GM21825 (cell line): ENCODE results near the gene OSCP1.

Experiments used
- ATAC-seq: cut with Tn5 transposase; IDR thresholded peaks from one replicate; pipeline ENCODE4 v1.9.1; 2021; ENCODE audit warnings: mild to moderate bottlenecking, moderate library complexity; ENCODE audit not compliant: unreplicated experiment

Gene OSCP1

GRCh38 chr1:36408479-36408878, 41.8 kb downstream of the OSCP1 start:
- no peak for ATAC-seq

- no peak for ATAC-seq
These were observed 43.8 kb downstream of the OSCP1 start for GRCh38 chr1:36406440-36406839.

DNA sequence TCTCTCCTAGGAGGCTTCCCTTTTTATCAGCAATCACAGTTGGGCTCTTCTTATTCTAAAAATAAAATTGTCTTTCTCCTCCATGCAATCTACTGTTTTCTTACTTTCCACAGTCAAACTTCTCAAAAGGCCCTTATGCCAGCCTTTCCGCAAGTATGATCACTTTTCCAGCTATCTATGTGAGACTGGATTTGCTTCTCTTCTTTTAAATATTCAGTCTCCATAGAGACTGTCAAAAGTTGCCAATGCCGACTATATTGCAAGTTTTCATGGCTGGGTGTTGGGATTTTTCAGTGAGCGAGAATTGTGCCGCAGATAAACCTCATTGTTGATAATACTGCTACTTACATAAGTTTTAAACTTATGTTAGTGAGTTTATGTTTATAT, 47.8 kb downstream of the OSCP1 start:
- no peak for ATAC-seq

DNA sequence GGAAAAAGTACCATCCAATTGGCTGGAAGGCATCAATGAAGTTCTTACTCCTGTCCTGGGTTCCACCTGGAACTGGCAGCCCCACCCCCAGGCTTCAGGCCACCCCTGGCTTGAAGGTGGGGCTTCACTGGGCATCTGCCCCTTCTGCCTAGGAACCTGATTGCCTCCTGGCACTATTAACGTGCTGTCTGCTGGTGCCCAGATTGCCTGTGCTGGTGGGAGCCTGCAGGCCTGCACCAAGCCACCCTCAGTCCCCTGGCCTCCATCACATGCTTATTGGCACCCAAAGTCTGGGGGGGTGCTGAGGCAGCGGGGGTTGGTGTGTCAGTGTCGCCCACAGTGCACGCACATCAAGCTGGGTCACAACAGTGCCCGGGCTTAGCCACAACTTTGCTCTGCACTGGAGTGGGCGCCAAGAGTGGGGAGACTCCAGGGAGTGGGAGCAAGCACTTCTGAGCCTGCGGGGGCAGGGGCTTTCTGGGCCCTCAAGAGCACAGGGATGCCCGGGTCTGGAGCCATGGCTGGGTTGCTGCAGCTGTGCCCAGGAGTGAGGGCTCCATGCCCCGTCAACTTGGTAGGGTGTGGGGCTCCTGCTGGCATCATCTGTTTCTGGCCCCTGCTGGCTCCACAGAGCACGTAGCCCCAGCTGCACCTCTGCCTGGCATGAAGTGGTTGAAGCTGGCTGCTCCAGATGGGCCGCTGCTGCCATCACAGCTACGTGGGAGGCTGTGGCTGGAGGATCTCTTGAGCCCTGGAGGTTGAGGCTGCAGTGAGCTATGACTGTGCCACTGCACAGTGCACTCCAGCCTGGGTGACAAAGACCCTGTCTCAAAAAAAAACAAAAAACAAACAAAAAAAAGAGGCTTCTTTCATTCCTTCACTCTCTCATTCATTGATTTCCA, 48.4 kb downstream of the OSCP1 start:
- no peak for ATAC-seq

DNA sequence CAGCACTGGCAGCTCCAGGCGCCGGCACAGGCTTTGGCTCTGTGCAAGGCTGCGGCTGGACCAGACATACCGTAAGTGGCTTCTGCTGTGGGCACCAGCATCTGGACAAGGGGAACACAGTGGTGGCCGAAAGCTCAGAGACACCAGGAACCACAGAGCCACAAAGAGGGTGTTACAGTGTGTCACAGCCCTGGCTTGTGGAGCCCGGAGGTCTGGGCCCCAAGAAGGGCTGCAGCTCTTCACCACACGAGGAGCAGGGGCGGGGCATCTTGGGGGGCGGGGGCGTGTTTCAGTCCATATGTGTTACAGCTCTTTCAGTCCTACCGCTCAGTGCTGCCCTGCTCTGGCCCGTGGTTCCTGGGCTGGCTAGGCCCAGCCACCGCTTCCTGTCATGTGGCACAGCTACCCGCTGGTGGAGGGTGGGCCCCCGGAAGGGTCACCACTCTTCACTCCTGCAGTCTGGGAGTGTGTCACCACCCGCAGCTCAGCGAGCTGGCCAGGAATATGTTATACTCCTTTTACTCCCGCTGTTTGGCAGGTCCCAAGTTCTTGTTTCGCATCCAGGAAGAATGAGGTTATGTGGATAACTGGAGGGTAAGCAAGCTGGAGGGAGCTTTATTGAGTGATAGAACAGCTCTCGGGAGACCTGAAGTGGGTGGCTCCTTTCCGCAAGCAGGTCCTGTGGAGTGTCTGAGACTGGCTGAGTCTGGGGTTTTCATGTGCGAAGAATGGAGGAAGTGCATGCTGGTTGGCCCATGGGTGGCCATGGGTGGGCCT, 49.2 kb downstream of the OSCP1 start:
- no peak for ATAC-seq

- no peak for ATAC-seq
These were observed 49.8 kb downstream of the OSCP1 start for GRCh38 chr1:36400514-36400824.

DNA sequence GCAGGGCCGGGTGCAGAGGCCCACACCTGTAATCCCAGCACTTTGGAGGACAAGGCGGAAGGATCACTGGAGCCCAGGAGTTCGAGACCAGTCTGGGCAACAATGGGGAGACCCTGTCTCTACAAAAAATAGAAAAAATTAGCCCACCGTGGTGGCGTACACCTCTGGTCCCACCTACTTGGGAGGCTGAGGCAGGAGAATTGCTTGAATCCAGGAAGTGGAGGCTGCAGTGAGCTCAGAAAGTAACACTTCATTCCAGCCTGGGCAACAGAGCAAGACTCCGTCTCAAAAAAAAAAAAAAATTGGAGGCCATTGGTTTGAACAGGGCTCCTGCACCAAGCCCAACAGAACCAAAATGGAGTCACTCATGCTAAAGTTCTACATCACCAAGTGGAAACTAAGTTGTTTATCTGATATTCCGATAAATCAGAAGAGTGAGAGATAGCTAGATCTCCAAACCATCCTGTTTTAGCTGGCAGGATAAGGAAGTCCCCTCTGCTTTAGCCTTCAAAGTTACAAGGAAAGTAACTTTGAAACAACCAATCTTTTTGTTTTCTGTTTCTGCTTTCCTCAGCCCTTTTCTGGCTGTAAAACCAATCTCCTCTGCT, 51.8 kb downstream of the OSCP1 start:
- ATAC-seq: no peak

GRCh38 chr1:36397378-36398230, 52.6 kb downstream of the OSCP1 start, which contains the start of gene LSM10:
Gene LSM10 (minus strand): TSS chr1:36397908. CDS start chr1:36394129, 3,779 bp downstream.
- ATAC-seq: peak; percentile 70

- no peak for ATAC-seq
These were observed 53.2 kb downstream of the OSCP1 start for GRCh38 chr1:36397083-36397377.

- no peak for ATAC-seq
These were observed 53.9 kb downstream of the OSCP1 start for GRCh38 chr1:36396359-36396758.

DNA sequence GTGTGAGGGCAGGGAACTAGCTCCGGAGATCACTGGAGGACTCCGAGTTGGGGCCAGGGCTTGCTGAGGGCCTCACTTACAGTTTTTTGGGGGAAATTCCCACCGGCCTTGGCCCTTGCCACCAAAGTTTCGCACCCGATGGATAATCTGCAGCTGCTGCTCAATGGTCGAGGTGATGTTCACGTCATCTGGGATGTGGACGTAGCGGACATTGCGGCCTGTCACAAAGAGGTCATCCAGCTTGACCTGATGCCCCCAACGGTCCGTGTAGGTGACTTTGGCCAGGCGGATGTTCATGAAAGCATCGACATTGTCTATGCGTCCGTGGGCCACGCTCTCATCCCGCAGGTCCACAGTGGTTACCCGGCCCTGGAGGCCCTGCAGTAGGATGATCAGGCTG, 56.6 kb downstream of the OSCP1 start:
- no peak for ATAC-seq

DNA sequence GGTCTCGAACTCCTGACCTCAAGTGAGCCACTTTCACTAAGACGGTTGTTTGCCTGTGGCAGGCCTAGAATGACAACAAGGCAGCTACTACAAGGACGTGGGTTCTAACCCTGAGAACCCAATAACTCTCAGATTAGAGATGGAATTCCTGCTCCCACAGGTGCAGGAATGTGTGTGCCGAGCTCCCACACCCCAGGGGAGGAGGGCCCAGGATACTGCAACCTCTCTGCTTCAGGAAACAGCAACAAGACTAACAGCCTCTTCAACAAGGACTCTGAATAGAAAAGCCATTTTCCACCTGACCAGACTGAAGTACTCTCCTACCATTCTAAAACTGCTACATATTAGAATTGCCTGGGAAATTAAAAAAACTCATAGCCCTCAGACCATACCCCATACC, 57.4 kb downstream of the OSCP1 start:
- no peak for ATAC-seq

DNA sequence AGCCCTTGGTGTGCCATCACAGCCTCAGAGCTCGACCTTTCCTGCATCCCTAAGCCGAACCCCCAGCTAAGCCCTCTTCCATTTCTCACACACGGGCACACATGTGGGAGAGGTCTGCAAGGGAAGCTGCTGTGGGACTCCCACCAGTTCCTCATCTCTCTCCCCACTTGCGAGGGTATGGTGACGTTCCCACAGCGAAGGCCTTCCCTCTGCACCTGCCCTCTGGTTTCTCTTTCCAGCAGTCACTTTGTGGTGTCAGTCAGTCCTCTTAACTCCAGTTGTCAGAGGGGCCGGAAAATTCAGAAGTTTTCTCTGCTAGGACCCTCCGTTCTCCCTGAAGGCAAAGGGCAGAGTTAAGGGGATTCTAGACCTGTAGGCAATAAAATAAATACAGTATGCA, 59.0 kb downstream of the OSCP1 start:
- ATAC-seq: no peak

DNA sequence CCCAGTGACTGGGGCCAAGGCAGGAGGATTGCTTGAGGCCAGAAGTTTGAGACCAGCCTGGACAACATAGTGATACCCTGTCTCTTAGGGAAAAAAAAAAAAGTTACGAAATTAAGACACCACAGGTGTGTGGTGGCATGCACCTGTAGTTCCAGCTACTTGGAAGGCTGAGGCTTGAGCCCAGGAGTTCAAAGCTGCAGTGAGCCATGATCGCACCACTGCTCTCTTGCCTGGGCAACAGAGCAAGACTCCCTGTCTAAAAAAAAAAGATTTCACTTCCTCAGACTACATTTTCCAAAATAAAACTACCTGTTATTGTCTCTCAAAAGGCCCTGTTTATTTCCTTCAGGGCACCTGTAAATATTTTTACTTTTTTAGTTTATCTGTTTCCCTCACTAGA, 59.8 kb downstream of the OSCP1 start:
- no peak for ATAC-seq

DNA sequence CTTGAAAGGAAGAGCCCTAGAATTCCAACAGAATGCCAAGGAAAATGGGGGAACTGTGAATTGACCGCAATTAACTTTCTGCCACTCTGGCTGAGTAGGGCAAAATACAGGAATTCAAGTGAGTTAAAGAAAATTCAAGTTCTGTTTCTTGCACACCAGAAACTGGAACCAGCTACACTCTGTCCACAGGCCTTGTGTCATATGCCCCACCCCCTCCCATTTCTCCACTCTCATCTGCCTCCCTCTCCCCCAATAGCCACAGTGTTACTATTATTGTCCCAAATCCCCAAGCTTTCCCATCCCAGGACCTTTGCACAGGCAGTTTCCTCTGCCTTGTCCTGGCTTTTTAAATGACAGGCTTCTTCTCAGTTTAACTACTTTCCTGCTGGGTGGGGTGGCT, 60.3 kb downstream of the OSCP1 start:
- ATAC-seq: no peak

DNA sequence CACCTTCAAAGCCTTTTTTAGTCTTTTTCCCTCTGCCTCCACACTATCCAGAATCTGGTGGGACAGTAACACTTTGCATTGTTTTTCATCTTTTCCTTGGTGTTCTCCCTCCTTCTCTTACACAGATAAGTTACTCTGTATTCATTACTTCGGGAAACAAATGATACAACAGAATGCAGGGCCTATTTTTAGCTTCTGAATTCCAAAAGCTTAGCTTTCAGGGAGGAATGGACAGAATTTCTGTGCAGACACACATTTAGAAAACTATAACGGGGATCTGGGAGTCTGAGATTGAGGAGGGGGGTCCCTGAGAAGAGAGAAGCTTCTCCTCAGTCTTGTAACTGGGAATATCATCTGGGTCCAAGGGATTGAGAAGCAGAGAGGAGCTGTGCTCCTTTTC, 61.0 kb downstream of the OSCP1 start:
- no peak for ATAC-seq

GRCh38 chr1:36387141-36387949, 62.9 kb downstream of the OSCP1 start:
- ATAC-seq: no peak

DNA sequence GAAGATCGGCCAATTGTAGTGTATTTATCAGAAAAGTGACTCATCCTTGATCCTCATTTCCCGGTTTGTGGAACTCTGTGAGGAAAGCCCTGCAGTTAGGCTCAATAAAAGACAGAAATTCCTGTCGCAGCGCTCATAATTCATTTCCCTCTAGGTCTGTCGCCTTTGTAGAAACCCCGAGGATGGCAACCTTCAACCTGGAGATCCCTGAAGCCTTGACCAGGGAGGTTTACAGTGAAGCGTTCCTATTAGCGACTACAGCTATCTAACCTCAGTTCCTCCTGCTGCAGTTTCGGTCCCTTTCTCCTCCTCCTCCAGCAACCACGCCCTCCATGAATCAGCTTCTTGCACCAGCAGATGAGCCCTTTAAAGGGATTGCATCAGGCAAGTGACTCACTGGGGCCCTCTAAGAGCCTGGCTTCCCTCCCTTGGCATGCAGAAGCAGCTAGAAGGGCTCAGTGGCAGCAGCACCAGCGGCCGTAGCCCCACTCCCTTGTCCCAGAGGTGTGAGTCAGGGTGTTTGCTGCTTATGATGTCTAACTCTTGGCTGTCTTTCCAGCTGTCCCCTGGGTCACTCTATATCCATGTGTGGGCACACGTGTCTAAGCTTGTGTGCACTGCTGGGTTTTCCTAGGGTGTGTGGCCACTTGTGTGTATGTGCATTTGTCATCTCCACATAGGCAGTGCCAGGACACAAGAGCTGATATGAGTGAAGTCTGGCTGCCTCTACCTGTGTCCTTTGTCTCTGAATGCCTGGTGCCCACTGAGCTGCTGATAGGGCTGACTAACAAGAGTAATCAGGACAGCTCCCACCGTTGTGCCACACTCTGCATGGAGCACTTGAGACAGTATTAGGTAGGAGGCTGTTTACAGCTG, 63.7 kb downstream of the OSCP1 start:
- ATAC-seq: peak; percentile 48
